ENCODE measurements around the gene NRG4. TPM values are rescaled to one million over a fixed set of nuclear protein-coding genes. Genes with fewer than 3 reads are reported as not detected.

The NRG4 gene
- total and polyA plus RNA-seq, 9 of the 15 experiments (the other 6 are each of a cell fraction or from before 2014, with no cell fraction given): 0.33 to 2.5 (median 0.76) TPM

GRCh38 chr15:76011627-76012551 is at the start of gene NRG4 (continued):
- TF ChIP-seq ARHGAP35 (IDR thresholded peaks at IDR 0.05; ENCODE audit: partially characterized antibody): no peak
- TF ChIP-seq PTTG1 (tag; IDR thresholded peaks at IDR 0.05; ENCODE audit: low read depth): no peak
- no peak for TF ChIP-seq NCOA4 (IDR thresholded peaks at IDR 0.05; ENCODE audit: partially characterized antibody)
- TF ChIP-seq PHF21A (IDR thresholded peaks at IDR 0.05; ENCODE audit: borderline replicate concordance, low read depth): no peak
- peak; percentile 76 for TF ChIP-seq ESRRA (IDR thresholded peaks at IDR 0.05; ENCODE audit: borderline replicate concordance, low read depth)
- TF ChIP-seq KDM4B (IDR thresholded peaks at IDR 0.05; ENCODE audit: borderline replicate concordance in 2 of 2, low read depth in 1 of 2): no peak
- no peak for TF ChIP-seq ADNP (tag; IDR thresholded peaks at IDR 0.05)
- TF ChIP-seq E4F1 (CRISPR knock-in tag; IDR thresholded peaks at IDR 0.05; ENCODE audit: borderline replicate concordance): no peak
- peak; percentile 46 for TF ChIP-seq BRD9 (IDR thresholded peaks at IDR 0.05; ENCODE audit: low read depth, partially characterized antibody)
- TF ChIP-seq NKRF (IDR thresholded peaks at IDR 0.05; ENCODE audit: borderline replicate concordance): no peak
- no peak for TF ChIP-seq CCAR2 (IDR thresholded peaks at IDR 0.05; ENCODE audit: low read depth, low read length)
- no peak for TF ChIP-seq SREBF1 (IDR thresholded peaks at IDR 0.05; ENCODE audit: borderline replicate concordance, low read depth, low read length)
- no peak for TF ChIP-seq RCOR1 (IDR thresholded peaks at IDR 0.05; ENCODE audit: borderline replicate concordance in 1 of 2, low read depth in 2 of 2, low read length in 2 of 2)
- no peak for TF ChIP-seq MITF (IDR thresholded peaks at IDR 0.05)
- no peak for TF ChIP-seq SNIP1 (IDR thresholded peaks at IDR 0.05; ENCODE audit: low read depth)
- TF ChIP-seq CBFB (CRISPR knock-in tag; IDR thresholded peaks at IDR 0.05): no peak
- peak; percentile 68; the same call in 1 of the 2 replicates for TF ChIP-seq ZEB2 (IDR thresholded peaks at IDR 0.05)
- TF ChIP-seq THRB (CRISPR knock-in tag; conservative IDR thresholded peaks at IDR 0.05): no peak
- no peak for TF ChIP-seq ZNF324 (CRISPR knock-in tag; IDR thresholded peaks at IDR 0.05)
- TF ChIP-seq ARID1B (IDR thresholded peaks at IDR 0.05): no peak; the same call in none of the 2 replicates
- no peak for TF ChIP-seq HMGN3 (IDR thresholded peaks at IDR 0.05; ENCODE audit: borderline replicate concordance, extremely low read depth, insufficient read length, low read depth, low read length)
